Activated CD4-positive, alpha-beta T cell treated with anti-CD3 and anti-CD28 coated beads, Interleukin-2, amount 10 ng/mL, durations not matched to agents 24 days and 14 days (primary cell): ENCODE results near the gene FGB. TPM values are rescaled to one million over a fixed set of nuclear protein-coding genes. Genes with fewer than 3 reads are reported as not detected.

Experiments
- DNase-seq: peaks from one replicate; pipeline ENCODE4 v3.0.0; 2022
- H3K27ac Mint-ChIP-seq: one replicate; pipeline ENCODE4 v1.8.0; 2022; ENCODE audit warnings: mild to moderate bottlenecking, mixed read lengths
- H3K27me3 Mint-ChIP-seq: one replicate; pipeline ENCODE4 v1.8.0; 2022; ENCODE audit warnings: mixed read lengths
- H3K36me3 Mint-ChIP-seq: one replicate; pipeline ENCODE4 v1.8.0; 2022; ENCODE audit warnings: low read depth, mild to moderate bottlenecking, mixed read lengths
- H3K4me1 Mint-ChIP-seq: one replicate; pipeline ENCODE4 v1.8.0; 2021; ENCODE audit warnings: mixed read lengths
- H3K4me3 Mint-ChIP-seq: one replicate; pipeline ENCODE4 v1.8.0; 2022; ENCODE audit warnings: mild to moderate bottlenecking, moderate library complexity, mixed read lengths
- H3K9me3 Mint-ChIP-seq: one replicate; pipeline ENCODE4 v1.8.0; 2021; ENCODE audit warnings: mixed read lengths
- intact Hi-C: fragments of 100-400 bp; cut with micrococcal nuclease; formaldehyde crosslinking; loops from one replicate; pipeline ENCODE4 v1.15.1; 2023
- total RNA-seq: library from RNA; stranded (reverse); gene quantifications from 2 replicates; pipeline ENCODE4 v1.2.3, GENCODE V29; 2022

Gene FGB
- total RNA-seq, 1 donor from 2014 or later = not detected

DNA sequence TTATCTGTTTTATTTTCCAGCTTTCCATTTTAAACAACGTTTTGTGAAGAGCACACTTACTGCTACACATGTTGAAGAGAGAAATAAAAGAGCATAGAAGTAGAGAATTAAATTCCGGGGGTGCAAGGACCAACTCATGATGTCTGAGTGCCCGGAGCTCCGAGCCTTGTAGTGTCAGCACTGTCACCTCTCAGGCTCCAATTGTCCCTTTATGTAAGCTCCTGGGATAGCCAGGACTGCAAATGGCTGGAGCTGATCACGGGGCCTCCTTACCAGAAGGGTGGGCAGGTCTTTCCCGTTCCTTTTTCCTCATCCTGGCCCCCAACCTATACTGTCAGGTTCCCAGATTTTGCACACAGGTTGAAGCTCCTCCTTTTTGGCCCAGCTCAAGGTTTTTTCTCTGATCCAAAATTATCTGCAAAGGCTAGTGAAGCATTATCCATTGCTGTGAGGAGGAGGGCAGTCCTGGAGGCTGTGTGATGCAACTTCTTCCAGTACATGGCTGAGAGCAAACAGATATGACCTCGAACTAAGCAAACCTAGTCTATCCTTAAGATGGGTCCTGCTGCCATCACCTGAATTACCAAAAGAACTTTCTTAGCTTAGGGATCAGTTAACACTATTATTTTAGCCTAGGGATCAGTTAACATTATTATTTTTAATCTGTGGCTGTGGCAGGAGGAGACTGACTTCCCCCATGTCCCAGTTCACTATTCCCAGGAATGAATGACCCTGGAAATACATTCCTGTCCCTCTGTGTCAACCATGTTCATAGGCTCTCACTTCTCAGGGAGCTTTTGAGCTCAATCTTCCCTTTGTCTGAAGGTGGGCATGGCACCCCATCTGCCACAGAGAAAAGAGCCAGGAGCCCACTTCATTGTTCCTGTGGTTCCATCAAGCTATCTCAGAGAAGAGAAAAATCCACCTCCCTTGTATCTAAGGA lies 49.9 kb downstream of the FGB start, which contains the start of gene FGG:
Gene FGG, minus strand, starts transcription at position 185 of the 943 bp plus-strand sequence. Its CDS starts 47 bp downstream, at position 138.
- Mint-ChIP-seq H3K36me3 (no peaks in the 10 kb centered on the region), H3K4me1 (peaks cover 10% of the 10 kb centered on the region), H3K27ac (no peak within 1 kb of the TSS), H3K4me3 (no peak within 1 kb of the TSS), H3K27me3 (peaks cover 32% of the 10 kb centered on the region), H3K9me3 (peaks cover 5% of the 10 kb centered on the region)
- intact Hi-C loops = no loop called here
- DNase-seq = no peak

DNA sequence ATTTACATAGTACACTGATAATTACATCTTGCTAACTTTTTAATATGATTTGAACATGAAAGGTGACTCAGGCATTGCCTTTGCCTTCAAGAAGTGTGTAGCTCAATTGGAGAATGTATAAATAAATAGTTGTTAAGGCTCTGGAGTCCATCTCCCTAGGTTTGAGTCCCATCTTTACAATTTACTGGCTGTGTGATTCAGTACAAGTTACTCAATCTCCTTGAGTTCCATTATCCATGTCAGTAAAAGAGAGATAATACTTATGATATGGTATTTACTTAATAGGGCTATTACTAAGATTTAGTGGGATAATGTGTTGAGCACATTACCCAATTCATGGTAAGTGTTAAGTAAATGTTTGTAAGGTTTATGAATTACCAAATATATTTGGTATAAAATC lies 51.5 kb downstream of the FGB start:
- Mint-ChIP-seq H3K27me3 (peaks cover 21% of the 10 kb centered on the region), H3K4me3 (no peak overlapping the region), H3K4me1 (peaks cover 12% of the 10 kb centered on the region), H3K9me3 (peaks cover 5% of the 10 kb centered on the region), H3K36me3 (no peaks in the 10 kb centered on the region), H3K27ac (no peak overlapping the region)
- intact Hi-C loops = no loop called here
- DNase-seq = no peak

DNA sequence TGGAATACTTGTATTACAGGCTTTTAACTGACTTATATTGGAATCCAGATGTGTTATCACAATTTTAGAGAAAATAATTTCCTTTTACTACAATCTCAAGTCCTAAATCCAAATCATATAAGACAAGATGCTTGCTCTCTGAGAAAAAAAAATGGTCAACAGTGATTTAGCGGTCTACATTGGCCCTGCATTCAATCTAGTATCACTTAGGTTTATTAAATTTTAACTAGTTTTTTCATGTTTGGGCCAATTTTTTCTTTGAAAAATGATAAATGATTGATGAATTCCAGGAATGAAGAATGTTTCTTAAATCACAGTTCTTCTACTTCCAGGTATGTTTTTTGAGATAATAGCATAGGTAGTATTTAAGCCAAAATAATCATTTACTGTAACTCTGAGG lies 52.4 kb downstream of the FGB start:
- intact Hi-C loops = no loop called here
- H3K27me3 Mint-ChIP-seq = peaks cover 18% of the 10 kb centered on the region
- no peak overlapping the region for H3K4me3 Mint-ChIP-seq
- peaks cover 12% of the 10 kb centered on the region for H3K4me1 Mint-ChIP-seq
- H3K9me3 Mint-ChIP-seq = peaks cover 5% of the 10 kb centered on the region
- no peaks in the 10 kb centered on the region for H3K36me3 Mint-ChIP-seq
- no peak overlapping the region for H3K27ac Mint-ChIP-seq
- no peak for DNase-seq

DNA sequence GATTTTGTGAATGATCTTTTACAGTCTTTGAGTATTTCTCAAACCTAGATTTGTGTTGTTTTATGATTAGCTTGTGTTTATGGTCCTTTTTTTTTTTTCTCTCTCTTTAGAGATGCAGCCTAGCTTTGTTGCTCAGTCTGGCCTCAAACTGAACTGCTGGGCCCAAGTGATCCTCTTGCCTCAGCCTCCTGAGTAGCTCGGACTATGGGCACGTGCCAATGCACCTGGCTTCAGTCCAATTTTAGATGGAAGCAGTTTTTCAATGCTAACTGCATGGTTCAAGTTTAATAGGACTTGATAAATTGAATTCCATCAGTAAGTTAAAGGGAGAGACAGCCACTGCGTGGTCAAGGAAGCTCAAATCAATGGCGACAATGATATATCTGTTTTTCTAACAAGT lies 53.5 kb downstream of the FGB start:
- no peak overlapping the region for H3K27ac Mint-ChIP-seq
- H3K36me3 Mint-ChIP-seq = no peaks in the 10 kb centered on the region
- no peak for DNase-seq
- intact Hi-C loops = no loop called here
- peaks cover 12% of the 10 kb centered on the region for H3K4me1 Mint-ChIP-seq
- peaks cover 17% of the 10 kb centered on the region for H3K27me3 Mint-ChIP-seq
- H3K9me3 Mint-ChIP-seq = peaks cover 5% of the 10 kb centered on the region
- H3K4me3 Mint-ChIP-seq = no peak overlapping the region

DNA sequence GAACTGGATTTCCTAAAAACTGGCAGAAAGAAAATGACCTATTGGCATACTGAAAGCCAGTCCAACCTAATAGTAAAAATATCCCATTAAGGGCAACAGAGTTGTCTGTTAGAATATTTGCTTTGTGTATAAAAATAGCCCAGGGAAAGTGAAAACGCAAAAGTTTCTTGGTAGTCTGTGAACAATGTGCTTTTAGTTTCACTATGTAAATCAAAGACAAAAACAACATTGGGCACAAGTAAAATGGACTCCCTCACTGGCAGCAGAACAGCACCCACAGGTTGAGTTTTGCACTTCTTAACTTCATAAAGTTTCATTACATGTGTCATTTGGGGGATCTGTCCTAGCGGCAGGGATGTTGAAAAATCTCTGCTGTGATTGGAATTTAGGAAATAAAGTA lies 53.9 kb downstream of the FGB start:
- peaks cover 5% of the 10 kb centered on the region for H3K9me3 Mint-ChIP-seq
- peak; percentile 66 for DNase-seq
- no peaks in the 10 kb centered on the region for H3K36me3 Mint-ChIP-seq
- H3K27me3 Mint-ChIP-seq = peaks cover 20% of the 10 kb centered on the region
- peak overlapping the region; percentile 32 for H3K4me3 Mint-ChIP-seq
- H3K4me1 Mint-ChIP-seq = peaks cover 12% of the 10 kb centered on the region
- intact Hi-C loops = no loop called here
- H3K27ac Mint-ChIP-seq = peak overlapping the region; percentile 68

DNA sequence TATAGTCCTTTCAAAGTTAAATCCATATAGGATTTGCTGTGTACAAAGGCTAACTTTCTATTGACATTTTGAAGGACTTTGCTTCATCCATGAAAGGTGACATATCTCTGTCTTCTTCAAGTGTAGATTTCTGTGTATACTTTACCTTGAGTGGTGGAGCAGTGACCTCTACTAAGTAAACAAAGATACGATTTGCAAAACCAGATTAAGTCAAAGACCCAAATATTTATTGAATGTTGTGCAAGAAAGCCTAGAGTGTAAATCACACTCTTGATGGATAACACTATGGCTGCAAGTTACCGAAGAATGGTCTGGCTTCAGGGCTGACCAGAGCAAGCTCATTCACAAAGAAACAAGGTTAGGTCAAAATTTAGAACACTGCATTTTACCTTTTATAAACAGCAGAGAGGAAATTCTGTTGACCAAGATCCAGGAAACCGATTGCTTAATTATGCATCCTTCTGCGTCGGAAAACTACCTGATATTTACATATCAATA lies 55.1 kb downstream of the FGB start:
- H3K27me3 Mint-ChIP-seq = peaks cover 17% of the 10 kb centered on the region
- H3K27ac Mint-ChIP-seq = no peak overlapping the region
- DNase-seq = no peak
- intact Hi-C loops = loop anchor here (1.0 kb wide), 2 partner anchors 59 to 66 kb away; no protein-coding TSS in a partner anchor
- peaks cover 5% of the 10 kb centered on the region for H3K9me3 Mint-ChIP-seq
- no peak overlapping the region for H3K4me3 Mint-ChIP-seq
- H3K36me3 Mint-ChIP-seq = no peaks in the 10 kb centered on the region
- peaks cover 12% of the 10 kb centered on the region for H3K4me1 Mint-ChIP-seq

DNA sequence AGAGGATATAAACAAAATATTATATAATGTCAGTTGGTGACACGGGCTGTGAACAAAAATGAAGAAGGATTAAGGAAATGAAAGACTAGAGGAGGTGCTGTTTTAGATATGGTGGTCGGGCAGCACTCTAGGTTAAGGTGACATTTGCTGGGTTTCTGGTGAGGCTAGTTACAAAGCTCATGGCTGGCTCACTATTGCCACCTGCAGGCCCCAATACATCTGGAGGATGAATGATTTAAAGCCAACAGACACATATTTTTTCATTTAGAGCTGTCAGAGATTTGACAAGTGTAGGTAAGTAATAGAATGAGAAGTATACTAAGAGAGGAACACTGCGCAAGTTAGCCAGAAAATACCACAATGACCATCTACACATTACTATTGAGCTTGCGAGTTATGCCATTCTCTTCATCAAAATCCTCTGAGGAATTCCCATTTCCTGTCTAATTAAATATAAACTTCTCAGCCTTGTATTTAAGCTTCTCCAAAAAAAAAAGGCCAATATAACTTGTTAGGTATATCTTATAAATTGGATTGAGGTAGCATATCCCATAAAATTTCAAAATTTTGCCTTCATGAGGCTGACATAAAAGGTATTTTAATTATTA lies 56.0 kb downstream of the FGB start:
- peaks cover 18% of the 10 kb centered on the region for H3K27me3 Mint-ChIP-seq

DNA sequence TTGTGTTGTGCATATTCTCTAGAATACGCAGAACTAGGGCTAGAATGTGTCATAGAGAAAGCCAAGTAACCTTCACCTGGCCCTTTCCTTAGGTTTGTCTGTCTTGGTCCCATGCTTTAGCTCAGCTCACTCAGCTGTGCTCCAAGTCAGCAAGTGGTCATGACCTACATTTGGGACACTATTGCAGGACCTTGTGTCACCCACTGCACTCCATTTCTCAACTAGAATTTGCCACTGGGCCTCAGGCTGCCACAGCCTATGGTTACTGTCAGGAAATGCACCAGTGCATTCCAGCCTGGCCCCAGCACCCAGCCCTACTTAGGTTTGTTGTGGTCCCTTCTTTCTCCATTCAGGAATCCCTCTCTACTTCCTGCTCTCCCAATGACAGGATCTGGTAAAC lies 57.3 kb downstream of the FGB start:
- Mint-ChIP-seq H3K27me3 (peaks cover 16% of the 10 kb centered on the region), H3K36me3 (no peaks in the 10 kb centered on the region), H3K4me1 (peaks cover 12% of the 10 kb centered on the region), H3K27ac (no peak overlapping the region), H3K4me3 (no peak overlapping the region), H3K9me3 (peaks cover 5% of the 10 kb centered on the region)
- intact Hi-C loops = loop anchor here (10.0 kb wide), 1 partner anchor 755 kb away; the partner anchor contains the start of gene MAP9
- no peak for DNase-seq

More for the DNA sequence above, 56.0 kb downstream of the FGB start:
- no peak overlapping the region for H3K4me3 Mint-ChIP-seq
- intact Hi-C loops = loop anchor here (1.0 kb wide), 2 partner anchors 60 to 67 kb away; no protein-coding TSS in a partner anchor
- H3K4me1 Mint-ChIP-seq = peaks cover 12% of the 10 kb centered on the region
- DNase-seq = peak; percentile 88
- peaks cover 5% of the 10 kb centered on the region for H3K9me3 Mint-ChIP-seq
- no peak overlapping the region for H3K27ac Mint-ChIP-seq
- no peaks in the 10 kb centered on the region for H3K36me3 Mint-ChIP-seq

Other genes starting within 250 kb of the FGB start
- not detected in 2 replicates for gene DCHS2, start 71.2 kb upstream of the FGB start, total RNA-seq
- 81.1 and 92.3 TPM in 2 replicates for gene PLRG1, start 12.6 kb upstream of the FGB start, total RNA-seq
- gene FGA, start 27.7 kb downstream of the FGB start, total RNA-seq = not detected in 2 replicates
- gene FGG, start 49.6 kb downstream of the FGB start, total RNA-seq = not detected in 2 replicates
- not detected in 2 replicates for gene LRAT, start 181.0 kb downstream of the FGB start, total RNA-seq
- gene RBM46, start 218.3 kb downstream of the FGB start, total RNA-seq = not detected in 2 replicates